SU-DHL-6 (cell line): ENCODE data around the gene FRMD4B.

Experiments
- H2AFZ ChIP-seq: fragments of 200-600 bp; sonication (generic); 2 replicates; pipeline ENCODE4 v1.6.1; 2014; ENCODE audit warnings: low read depth, mild to moderate bottlenecking, moderate library complexity, mixed read lengths, antibody characterized with exemption, low read length; ENCODE audit not compliant: severe bottlenecking
- H3F3A ChIP-seq: fragments of 200-600 bp; shearing (Covaris generic); 2 replicates; pipeline ENCODE4 v1.6.0; 2016; ENCODE audit warnings: antibody characterized with exemption, mild to moderate bottlenecking; ENCODE audit not compliant: insufficient read depth
- H3K27ac ChIP-seq: fragments of 200-600 bp; sonication (generic); 2 replicates; pipeline ENCODE4 v1.5.1; 2016; ENCODE audit warnings: low read depth, mild to moderate bottlenecking, low read length, moderate library complexity, mixed read lengths
- H3K27me3 ChIP-seq: fragments of 200-600 bp; sonication (generic), shearing (Covaris generic); 2 replicates; pipeline ENCODE4 v1.6.0; 2014; ENCODE audit warnings: mild to moderate bottlenecking, low read length
- H3K36me3 ChIP-seq: fragments of 200-600 bp; sonication (generic); 2 replicates; pipeline ENCODE4 v1.6.1; 2014; ENCODE audit warnings: mild to moderate bottlenecking, low read length, mixed read lengths
- H3K4me2 ChIP-seq: fragments of 300-600, 200-600 bp; shearing (Covaris generic), sonication (generic); 2 replicates; pipeline ENCODE4 v1.6.0; 2014; ENCODE audit warnings: low read length, low read depth, mild to moderate bottlenecking; ENCODE audit not compliant: poor library complexity, severe bottlenecking
- H3K4me3 ChIP-seq: fragments of 200-600 bp; sonication (generic); 2 replicates; pipeline ENCODE4 v1.5.1; 2014; ENCODE audit warnings: antibody characterized with exemption, low read length, mild to moderate bottlenecking, mixed read lengths; ENCODE audit not compliant: insufficient read depth, poor library complexity, severe bottlenecking
- H3K79me2 ChIP-seq: fragments of 200-600 bp; sonication (generic); 2 replicates; pipeline ENCODE4 v1.6.1; 2014; ENCODE audit warnings: mild to moderate bottlenecking, low read length, moderate library complexity; ENCODE audit not compliant: insufficient read depth
- H3K9ac ChIP-seq: fragments of 200-600 bp; sonication (generic); 2 replicates; pipeline ENCODE4 v1.7.0; 2014; ENCODE audit warnings: mild to moderate bottlenecking, low read length
- H3K9me2 ChIP-seq: fragments of 200-600 bp; sonication (generic); replicated peaks from 2 replicates; pipeline ENCODE4 v1.6.1; 2014; ENCODE audit warnings: low read length; ENCODE audit not compliant: insufficient read depth
- H3K9me3 ChIP-seq: fragments of 200-600 bp; sonication (generic); 2 replicates; pipeline ENCODE4 v1.6.1; 2014; ENCODE audit warnings: low read length, mixed read lengths; ENCODE audit not compliant: insufficient read depth
- H4K20me1 ChIP-seq: fragments of 200-600 bp; sonication (generic); 2 replicates; pipeline ENCODE4 v1.6.1; 2014; ENCODE audit warnings: low read depth, mild to moderate bottlenecking, antibody characterized with exemption, low read length, moderate library complexity, mixed read lengths
- EZH2phosphoT487 ChIP-seq: fragments of 200-600 bp; sonication (generic), shearing (Covaris generic); conservative IDR thresholded peaks from 2 replicates; pipeline ENCODE4 v1.6.1; 2018; ENCODE audit warnings: mild to moderate bottlenecking, antibody characterized with exemption, low read length, moderate library complexity, mixed read lengths
- TF ChIP-seq, protein P1 (sequence below): fragments of 200-600 bp; sonication (generic); IDR thresholded peaks from one replicate; pipeline ENCODE4 v1.5.1; 2017; ENCODE audit warnings: antibody characterized with exemption, mild to moderate bottlenecking, low read length, moderate library complexity; ENCODE audit not compliant: insufficient read depth, poor library complexity, severe bottlenecking

The FRMD4B gene

GRCh38 chr3:69292959-69293574, 92.8 kb downstream of the FRMD4B start:
- Histone ChIP-seq H3K4me3 (no peak overlapping the region), H3K27ac (no peak overlapping the region), H2AFZ (no peak overlapping the region), H3F3A (no peaks in the 10 kb centered on the region), H3K79me2 (no peaks in the 10 kb centered on the region), H3K27me3 (no peaks in the 10 kb centered on the region), H4K20me1 (no peaks in the 10 kb centered on the region), H3K9me2 (no peaks in the 10 kb centered on the region), H3K4me2 (no peak overlapping the region), H3K9ac (no peak overlapping the region), H3K9me3 (no peaks in the 10 kb centered on the region), H3K36me3 (no peaks in the 10 kb centered on the region)
- TF ChIP-seq, protein P1, sequence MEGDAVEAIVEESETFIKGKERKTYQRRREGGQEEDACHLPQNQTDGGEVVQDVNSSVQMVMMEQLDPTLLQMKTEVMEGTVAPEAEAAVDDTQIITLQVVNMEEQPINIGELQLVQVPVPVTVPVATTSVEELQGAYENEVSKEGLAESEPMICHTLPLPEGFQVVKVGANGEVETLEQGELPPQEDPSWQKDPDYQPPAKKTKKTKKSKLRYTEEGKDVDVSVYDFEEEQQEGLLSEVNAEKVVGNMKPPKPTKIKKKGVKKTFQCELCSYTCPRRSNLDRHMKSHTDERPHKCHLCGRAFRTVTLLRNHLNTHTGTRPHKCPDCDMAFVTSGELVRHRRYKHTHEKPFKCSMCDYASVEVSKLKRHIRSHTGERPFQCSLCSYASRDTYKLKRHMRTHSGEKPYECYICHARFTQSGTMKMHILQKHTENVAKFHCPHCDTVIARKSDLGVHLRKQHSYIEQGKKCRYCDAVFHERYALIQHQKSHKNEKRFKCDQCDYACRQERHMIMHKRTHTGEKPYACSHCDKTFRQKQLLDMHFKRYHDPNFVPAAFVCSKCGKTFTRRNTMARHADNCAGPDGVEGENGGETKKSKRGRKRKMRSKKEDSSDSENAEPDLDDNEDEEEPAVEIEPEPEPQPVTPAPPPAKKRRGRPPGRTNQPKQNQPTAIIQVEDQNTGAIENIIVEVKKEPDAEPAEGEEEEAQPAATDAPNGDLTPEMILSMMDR = no peak
- TF ChIP-seq EZH2phosphoT487 = no peak

GRCh38 chr3:69292185-69292584, 93.7 kb downstream of the FRMD4B start:
- H3K4me3 ChIP-seq = no peak overlapping the region
- TF ChIP-seq, protein P1 = no peak
- no peak for TF ChIP-seq EZH2phosphoT487
- no peaks in the 10 kb centered on the region for H3K79me2 ChIP-seq
- H3K36me3 ChIP-seq = no peaks in the 10 kb centered on the region
- H3K4me2 ChIP-seq = no peak overlapping the region
- no peak overlapping the region for H2AFZ ChIP-seq
- no peaks in the 10 kb centered on the region for H3K9me3 ChIP-seq
- H3K27me3 ChIP-seq = no peaks in the 10 kb centered on the region
- no peak overlapping the region for H3K27ac ChIP-seq
- H3F3A ChIP-seq = no peaks in the 10 kb centered on the region
- H4K20me1 ChIP-seq = no peaks in the 10 kb centered on the region
- no peak overlapping the region for H3K9ac ChIP-seq
- H3K9me2 ChIP-seq = no peaks in the 10 kb centered on the region

- no peak for TF ChIP-seq EZH2phosphoT487
- TF ChIP-seq, protein P1 = no peak
- Histone ChIP-seq H4K20me1 (no peaks in the 10 kb centered on the region), H3K27ac (no peak overlapping the region), H3K27me3 (no peaks in the 10 kb centered on the region), H3K4me2 (no peak overlapping the region), H3K9me2 (no peaks in the 10 kb centered on the region), H3K9me3 (no peaks in the 10 kb centered on the region), H3K36me3 (no peaks in the 10 kb centered on the region), H3F3A (no peaks in the 10 kb centered on the region), H2AFZ (no peak overlapping the region), H3K4me3 (no peak overlapping the region), H3K9ac (no peak overlapping the region), H3K79me2 (no peaks in the 10 kb centered on the region)
Measured at GRCh38 chr3:69290430-69290829, 95.5 kb downstream of the FRMD4B start.
